ENCODE data around the gene TMEM175.
A peak's percentile ranks its signal among the peaks of the same experiment; 100 is the strongest.

The TMEM175 gene

DNA sequence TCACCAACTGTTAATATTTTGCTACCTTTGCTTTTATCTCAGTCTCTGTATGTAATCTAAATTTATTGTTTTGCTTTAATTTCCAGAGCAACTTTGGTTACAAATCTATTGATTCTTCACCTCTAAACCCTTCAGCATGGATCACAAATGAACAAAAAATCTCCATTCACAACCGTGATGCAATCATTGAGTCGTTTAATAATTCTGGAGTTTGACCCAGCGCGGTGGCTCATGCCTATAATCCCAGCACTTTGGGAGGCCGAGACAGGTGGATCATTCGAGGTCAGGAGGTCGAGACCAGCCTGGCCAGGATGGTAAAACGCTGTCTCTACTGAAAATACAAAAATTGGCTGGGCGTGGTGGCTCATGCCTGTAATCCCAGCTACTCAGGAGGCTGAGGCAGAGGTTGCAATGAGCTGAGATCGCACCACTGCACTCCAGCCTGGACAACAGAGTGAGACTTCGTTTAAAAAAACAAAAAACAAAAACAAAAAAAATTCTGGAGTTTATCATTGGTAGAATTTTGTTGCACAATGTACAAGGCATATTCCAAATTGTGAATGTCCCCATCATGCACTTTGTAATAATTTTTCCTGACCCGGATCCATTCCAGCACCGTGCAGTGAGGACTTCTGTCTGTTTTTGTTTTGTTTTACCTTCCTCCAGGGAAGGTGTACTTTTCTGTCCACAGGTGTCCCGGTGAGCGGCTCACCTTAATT is 52.2 kb downstream of the TMEM175 start:
- no peak overlapping the region for H3K27ac ChIP-seq
- TF ChIP-seq ZFX (IDR thresholded peaks at IDR 0.05; ENCODE audit: borderline replicate concordance) = no peak
- TF ChIP-seq, protein P1, sequence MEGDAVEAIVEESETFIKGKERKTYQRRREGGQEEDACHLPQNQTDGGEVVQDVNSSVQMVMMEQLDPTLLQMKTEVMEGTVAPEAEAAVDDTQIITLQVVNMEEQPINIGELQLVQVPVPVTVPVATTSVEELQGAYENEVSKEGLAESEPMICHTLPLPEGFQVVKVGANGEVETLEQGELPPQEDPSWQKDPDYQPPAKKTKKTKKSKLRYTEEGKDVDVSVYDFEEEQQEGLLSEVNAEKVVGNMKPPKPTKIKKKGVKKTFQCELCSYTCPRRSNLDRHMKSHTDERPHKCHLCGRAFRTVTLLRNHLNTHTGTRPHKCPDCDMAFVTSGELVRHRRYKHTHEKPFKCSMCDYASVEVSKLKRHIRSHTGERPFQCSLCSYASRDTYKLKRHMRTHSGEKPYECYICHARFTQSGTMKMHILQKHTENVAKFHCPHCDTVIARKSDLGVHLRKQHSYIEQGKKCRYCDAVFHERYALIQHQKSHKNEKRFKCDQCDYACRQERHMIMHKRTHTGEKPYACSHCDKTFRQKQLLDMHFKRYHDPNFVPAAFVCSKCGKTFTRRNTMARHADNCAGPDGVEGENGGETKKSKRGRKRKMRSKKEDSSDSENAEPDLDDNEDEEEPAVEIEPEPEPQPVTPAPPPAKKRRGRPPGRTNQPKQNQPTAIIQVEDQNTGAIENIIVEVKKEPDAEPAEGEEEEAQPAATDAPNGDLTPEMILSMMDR (IDR thresholded peaks at IDR 0.05) = no peak

DNA sequence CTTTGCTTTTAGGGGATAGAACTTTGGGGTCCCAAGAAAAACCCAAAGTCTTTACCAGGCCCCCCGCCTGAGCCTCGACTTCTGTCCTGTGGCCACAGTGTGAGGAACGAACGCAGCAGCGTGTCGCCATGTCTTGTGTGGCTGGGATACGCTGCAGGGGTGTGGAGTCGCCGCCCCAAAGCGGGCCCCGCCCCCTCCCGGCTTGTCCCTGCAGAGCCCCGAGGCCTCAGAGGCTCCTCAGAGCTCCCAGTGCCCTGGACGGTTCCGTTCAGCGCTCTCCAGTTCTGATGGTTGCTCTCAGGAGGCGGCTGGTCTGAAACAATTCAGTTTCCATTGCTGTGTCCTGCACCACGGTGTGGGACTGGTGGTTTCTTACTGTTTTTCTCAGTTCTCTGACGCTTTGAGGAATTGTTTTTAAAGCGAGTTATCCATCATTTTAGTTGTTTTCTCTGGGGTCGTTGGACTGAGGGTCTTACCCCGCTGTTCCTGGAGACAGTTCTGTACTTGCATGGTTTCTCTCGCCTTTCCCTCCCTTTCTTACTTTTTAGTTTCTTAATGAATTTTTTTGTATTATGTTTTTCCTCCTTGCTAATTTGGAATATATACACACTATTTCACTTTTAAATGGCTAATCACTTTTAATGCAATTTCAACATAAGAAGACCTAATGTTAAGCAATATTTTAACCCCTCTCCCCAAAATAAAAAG is 53.0 kb downstream of the TMEM175 start:
- no peak for TF ChIP-seq ZFX (IDR thresholded peaks at IDR 0.05; ENCODE audit: borderline replicate concordance)
- TF ChIP-seq, protein P1 (IDR thresholded peaks at IDR 0.05) = no peak
- no peak overlapping the region for H3K27ac ChIP-seq

DNA sequence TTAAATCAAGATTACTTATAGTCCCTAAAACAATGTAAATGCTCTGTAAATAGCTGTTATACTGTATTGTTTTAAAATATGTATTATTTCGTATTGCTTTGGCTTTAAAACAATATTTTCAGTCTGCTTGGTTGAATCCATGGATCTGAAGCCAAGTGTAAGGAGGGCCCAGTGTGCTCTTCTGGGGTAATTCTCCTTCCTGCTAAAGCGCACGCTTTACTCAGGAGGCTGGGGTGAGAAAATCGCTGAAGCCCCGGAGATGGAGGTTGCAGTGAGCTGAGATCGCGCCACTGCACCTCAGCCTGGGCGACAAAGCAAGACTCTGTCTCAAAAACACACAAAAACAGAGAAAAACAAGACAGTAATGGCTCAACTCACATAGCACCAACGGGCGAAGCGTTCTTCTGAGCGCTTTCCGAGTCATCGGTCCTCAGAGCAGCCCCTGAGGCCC is 54.2 kb downstream of the TMEM175 start:
- peak overlapping the region; percentile 67 for H3K27ac ChIP-seq
- TF ChIP-seq, protein P1 (IDR thresholded peaks at IDR 0.05) = no peak
- no peak for TF ChIP-seq ZFX (IDR thresholded peaks at IDR 0.05; ENCODE audit: borderline replicate concordance)

DNA sequence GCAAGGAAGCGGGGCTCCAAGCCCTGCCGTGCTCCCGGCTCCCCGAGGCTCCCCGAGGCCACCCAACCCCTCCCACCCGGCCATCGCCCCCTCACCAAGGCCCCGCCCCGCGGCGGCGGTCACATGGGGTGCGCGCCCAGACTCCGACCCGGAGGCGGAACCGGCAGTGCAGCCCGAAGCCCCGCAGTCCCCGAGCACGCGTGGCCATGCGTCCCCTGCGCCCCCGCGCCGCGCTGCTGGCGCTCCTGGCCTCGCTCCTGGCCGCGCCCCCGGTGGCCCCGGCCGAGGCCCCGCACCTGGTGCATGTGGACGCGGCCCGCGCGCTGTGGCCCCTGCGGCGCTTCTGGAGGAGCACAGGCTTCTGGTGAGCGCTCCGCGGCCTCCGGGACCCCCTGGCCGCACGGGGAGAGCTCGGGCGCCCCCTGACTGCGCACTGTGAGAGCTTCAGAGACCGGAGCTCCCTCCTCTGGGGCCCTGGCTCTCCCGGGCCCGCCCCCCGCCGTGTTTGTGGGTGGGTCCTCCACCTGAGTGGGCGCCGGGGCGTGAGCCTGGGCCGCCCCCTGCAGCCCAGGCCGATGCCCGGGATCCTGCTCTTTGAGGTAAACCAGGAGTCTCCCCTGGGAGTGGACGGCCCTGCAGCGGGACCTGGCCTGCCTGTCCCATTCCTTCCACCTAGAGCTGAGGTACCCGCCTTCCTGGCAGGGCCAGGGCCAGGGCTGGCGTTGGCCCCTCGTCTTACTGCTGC is 54.8 kb downstream of the TMEM175 start, which contains the start of gene IDUA:
Gene IDUA, plus strand, starts transcription at position 166 of the 745 bp plus-strand sequence. Its CDS starts 41 bp downstream, at position 207.
- peak within 1 kb of the TSS; percentile 67 for H3K27ac ChIP-seq
- no peak for TF ChIP-seq ZFX (IDR thresholded peaks at IDR 0.05; ENCODE audit: borderline replicate concordance)
- TF ChIP-seq, protein P1 (IDR thresholded peaks at IDR 0.05) = peak; percentile 66

DNA sequence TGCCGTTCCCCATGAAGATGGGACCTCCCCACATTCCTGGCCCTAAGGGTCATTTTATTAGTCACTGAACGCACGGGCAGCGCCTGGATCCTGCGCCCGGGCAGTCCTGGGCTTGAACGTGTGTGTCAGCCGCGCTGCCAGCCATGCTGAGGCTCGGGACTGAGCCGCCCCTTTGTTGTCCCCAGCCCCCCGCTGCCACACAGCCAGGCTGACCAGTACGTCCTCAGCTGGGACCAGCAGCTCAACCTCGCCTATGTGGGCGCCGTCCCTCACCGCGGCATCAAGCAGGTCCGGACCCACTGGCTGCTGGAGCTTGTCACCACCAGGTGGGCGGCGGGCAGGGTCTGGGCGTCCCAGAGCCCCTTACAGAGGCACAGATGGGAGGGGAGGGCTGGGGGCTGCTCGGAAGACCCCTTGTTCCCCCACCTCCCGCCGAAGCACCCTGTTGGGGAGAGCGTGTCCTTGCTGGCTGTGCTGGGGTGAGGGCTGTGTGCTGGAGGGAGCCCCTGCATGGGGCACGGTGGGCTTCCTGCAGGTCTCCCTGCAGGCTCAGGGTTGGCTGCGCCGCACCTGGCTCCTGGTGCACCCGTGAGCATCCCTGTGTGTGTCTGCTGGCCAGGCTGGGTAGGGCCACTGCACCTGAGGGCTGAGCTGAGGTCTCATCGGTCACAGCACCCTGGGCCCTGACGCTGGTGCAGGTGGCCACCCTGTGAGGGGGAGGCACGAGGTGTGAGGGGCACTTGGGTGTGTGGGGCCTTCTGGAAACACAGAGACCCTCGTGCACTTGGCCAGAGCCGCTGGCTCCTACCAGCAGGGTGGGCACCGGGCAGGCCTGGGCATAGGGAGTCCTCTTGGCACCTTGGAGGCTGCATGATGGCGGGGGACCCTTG is 55.6 kb downstream of the TMEM175 start:
- H3K27ac ChIP-seq = peak overlapping the region; percentile 67
- TF ChIP-seq, protein P1 (IDR thresholded peaks at IDR 0.05) = no peak
- no peak for TF ChIP-seq ZFX (IDR thresholded peaks at IDR 0.05; ENCODE audit: borderline replicate concordance)
